Activated T-cell treated with anti-CD3 and anti-CD28 coated beads for 24 hours (primary cell): Measurements from ENCODE around the gene MRPS6.

Experiments used
- DNase-seq: peaks from one replicate; pipeline ENCODE4 v3.0.0-alpha.2; 2020; ENCODE audit warnings: low read depth

The MRPS6 gene

GRCh38 chr21:34071683-34072082 is 1.7 kb upstream of the MRPS6 start:
- DNase-seq = no peak

GRCh38 chr21:34072145-34073031 is 990 bp upstream of the MRPS6 start:
- DNase-seq = no peak

- no peak for DNase-seq
These were observed 438 bp downstream of the MRPS6 start for GRCh38 chr21:34073749-34074282.

GRCh38 chr21:34074283-34075090 is 1.1 kb downstream of the MRPS6 start:
- DNase-seq = no peak

GRCh38 chr21:34075091-34075425 is 1.7 kb downstream of the MRPS6 start:
- DNase-seq = no peak

GRCh38 chr21:34075760-34076660 is 2.6 kb downstream of the MRPS6 start:
- no peak for DNase-seq

- no peak for DNase-seq
These were observed 3.5 kb downstream of the MRPS6 start for GRCh38 chr21:34076835-34077234.

GRCh38 chr21:34077888-34078287 is 4.5 kb downstream of the MRPS6 start:
- no peak for DNase-seq

- no peak for DNase-seq
These were observed 5.5 kb downstream of the MRPS6 start for GRCh38 chr21:34078915-34079314.

- DNase-seq = no peak
These were observed 7.3 kb downstream of the MRPS6 start for GRCh38 chr21:34080710-34081109.

- no peak for DNase-seq
These were observed 9.4 kb downstream of the MRPS6 start for GRCh38 chr21:34082769-34083168.

GRCh38 chr21:34083357-34083756 is 10.0 kb downstream of the MRPS6 start:
- DNase-seq = no peak

- DNase-seq = no peak
These were observed 11.8 kb downstream of the MRPS6 start for GRCh38 chr21:34085129-34085528.

- DNase-seq = no peak
These were observed 13.5 kb downstream of the MRPS6 start for GRCh38 chr21:34086887-34087306.

- DNase-seq = no peak
These were observed 15.4 kb downstream of the MRPS6 start for GRCh38 chr21:34088752-34089151.

GRCh38 chr21:34091032-34091431 is 17.7 kb downstream of the MRPS6 start:
- no peak for DNase-seq

- DNase-seq = no peak
These were observed 18.2 kb downstream of the MRPS6 start for GRCh38 chr21:34091607-34092006.

- no peak for DNase-seq
These were observed 19.0 kb downstream of the MRPS6 start for GRCh38 chr21:34092262-34092921.

- no peak for DNase-seq
These were observed 19.7 kb downstream of the MRPS6 start for GRCh38 chr21:34093083-34093482.

- DNase-seq = no peak
These were observed 21.6 kb downstream of the MRPS6 start for GRCh38 chr21:34094949-34095348.

GRCh38 chr21:34097442-34097841 is 24.1 kb downstream of the MRPS6 start:
- DNase-seq = no peak
